GM12878 (cell line): ENCODE data around the gene LITAF.

ENCODE experiments used
- CREB1 ChIP-seq: IDR thresholded peaks from 2 replicates; pipeline ENCODE4 v1.6.1; 2012; ENCODE audit warnings: low read depth, mild to moderate bottlenecking, inconsistent platforms
- ESRRA ChIP-seq: IDR thresholded peaks from 2 replicates; pipeline ENCODE4 v1.6.1; 2012; ENCODE audit warnings: mild to moderate bottlenecking, low read length, improper control_type of control experiment
- EZH2 ChIP-seq: IDR thresholded peaks from 2 replicates; pipeline ENCODE4 v1.6.1; 2012; ENCODE audit warnings: low read depth, mild to moderate bottlenecking, control low read depth, inconsistent platforms, low read length, borderline replicate concordance; ENCODE audit not compliant: control insufficient read depth
- HDAC6 ChIP-seq: fragments of 200-600 bp; sonication (generic); IDR thresholded peaks from one replicate; pipeline ENCODE4 v1.8.0; 2017; ENCODE audit warnings: antibody characterized with exemption; ENCODE audit not compliant: unreplicated experiment
- MAX ChIP-seq: IDR thresholded peaks from 2 replicates; pipeline ENCODE4 v1.6.1; 2012; ENCODE audit warnings: low read depth, low read length, improper control_type of control experiment
- POLR2A ChIP-seq: IDR thresholded peaks from 2 replicates; pipeline ENCODE4 v1.6.1; 2011; ENCODE audit warnings: low read depth, mild to moderate bottlenecking, low read length
- SUPT20H ChIP-seq: IDR thresholded peaks from 2 replicates; pipeline ENCODE4 v1.6.1; 2011; ENCODE audit warnings: low read depth, mild to moderate bottlenecking, low read length, moderate library complexity, borderline replicate concordance; ENCODE audit not compliant: control insufficient read depth

- no peak for TF ChIP-seq EZH2
- no peak for TF ChIP-seq SUPT20H
- TF ChIP-seq MAX: no peak
- no peak for TF ChIP-seq POLR2A
- no peak for TF ChIP-seq ESRRA
- TF ChIP-seq HDAC6: no peak
- TF ChIP-seq CREB1: no peak
These were observed 51.2 kb downstream of the LITAF start for GRCh38 chr16:11535494-11535893.
